GM21619 (cell line): ENCODE measurements around the gene TOX2.

Experiments used
- ATAC-seq: cut with Tn5 transposase; IDR thresholded peaks from one replicate; pipeline ENCODE4 v1.9.1; 2021; ENCODE audit not compliant: unreplicated experiment

Gene TOX2

GRCh38 chr20:43994486-43995100 is 79.9 kb downstream of the TOX2 start:
- ATAC-seq: no peak

GRCh38 chr20:43995645-43996044 is 81.0 kb downstream of the TOX2 start:
- no peak for ATAC-seq

- ATAC-seq: no peak
Measured at GRCh38 chr20:43996240-43996930, 81.7 kb downstream of the TOX2 start.

- ATAC-seq: no peak
Measured at GRCh38 chr20:43999848-44000247, 85.2 kb downstream of the TOX2 start.

- ATAC-seq: peak; percentile 72
Measured at GRCh38 chr20:44001667-44002596, 87.3 kb downstream of the TOX2 start.

GRCh38 chr20:44002861-44003260 is 88.2 kb downstream of the TOX2 start:
- no peak for ATAC-seq

- no peak for ATAC-seq
Measured at GRCh38 chr20:44003609-44004008, 89.0 kb downstream of the TOX2 start.

- ATAC-seq: no peak
Measured at GRCh38 chr20:44004306-44004915, 89.8 kb downstream of the TOX2 start.

GRCh38 chr20:44005661-44006060 is 91.0 kb downstream of the TOX2 start:
- ATAC-seq: no peak

GRCh38 chr20:44006126-44006525 is 91.5 kb downstream of the TOX2 start:
- no peak for ATAC-seq

GRCh38 chr20:44006578-44006977 is 91.9 kb downstream of the TOX2 start:
- no peak for ATAC-seq

GRCh38 chr20:44008806-44009678 is 94.4 kb downstream of the TOX2 start:
- ATAC-seq: no peak

GRCh38 chr20:44009679-44009992 is 95.0 kb downstream of the TOX2 start:
- no peak for ATAC-seq

GRCh38 chr20:44010162-44010704 is 95.6 kb downstream of the TOX2 start:
- ATAC-seq: no peak

- ATAC-seq: no peak
Measured at GRCh38 chr20:44011251-44011940, 96.7 kb downstream of the TOX2 start.

- no peak for ATAC-seq
Measured at GRCh38 chr20:44012466-44013226, 98.0 kb downstream of the TOX2 start.

- no peak for ATAC-seq
Measured at GRCh38 chr20:44014807-44015732, 100.4 kb downstream of the TOX2 start.

- no peak for ATAC-seq
Measured at GRCh38 chr20:44015733-44016103, 101.1 kb downstream of the TOX2 start.
